ENCODE measurements around the gene PTPN7. TPM values are rescaled to one million over a fixed set of nuclear protein-coding genes. Genes with fewer than 3 reads are reported as not detected.

PTPN7 gene
- total RNA-seq, 1 experiment from 2014 or later, result not detected

DNA sequence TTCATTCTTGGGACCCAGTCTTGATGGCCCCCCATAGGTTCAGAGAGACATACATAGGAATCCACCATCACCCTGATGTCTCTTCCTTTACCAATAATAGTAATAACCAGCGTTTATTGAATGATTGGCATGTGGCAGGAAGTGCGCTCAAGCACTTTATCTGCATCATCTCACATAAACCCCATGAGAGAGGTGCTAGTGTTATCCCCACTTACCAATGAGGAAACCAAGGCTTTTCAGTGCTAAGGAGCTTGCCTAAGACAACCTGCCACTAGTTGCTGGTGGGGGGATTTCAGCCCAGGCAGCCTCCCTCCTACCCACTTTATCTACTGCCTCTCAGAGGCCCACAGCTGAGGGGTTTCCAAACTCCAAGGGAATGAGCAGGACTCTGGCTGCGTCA, 40.9 kb upstream of the PTPN7 start:
- Mint-ChIP-seq H3K27me3 (ENCODE audit: unreplicated experiment) (peaks cover 27% of the 10 kb centered on the region), H3K9me3 (ENCODE audit: low read depth, unreplicated experiment) (no peaks in the 10 kb centered on the region), H3K36me3 (ENCODE audit: insufficient read depth, unreplicated experiment) (peaks cover 4% of the 10 kb centered on the region), H3K4me3 (ENCODE audit: low read depth, unreplicated experiment) (no peak overlapping the region), H3K27ac (ENCODE audit: unreplicated experiment) (no peak overlapping the region), H3K4me1 (ENCODE audit: low read depth, unreplicated experiment) (peaks cover 37% of the 10 kb centered on the region)
- TF ChIP-seq CTCF (IDR thresholded peaks at IDR 0.05; ENCODE audit: unreplicated experiment), result no peak
- intact Hi-C loops (cut with micrococcal nuclease; ENCODE audit: unreplicated experiment), result no loop called here
- no TSS peak for BruUV-seq (replicated peaks)
- CTCF ChIA-PET, result interaction anchor here (0.9 kb wide), 2 partner anchors 14 to 21 kb away, joined by 3 to 4 read pairs; no protein-coding TSS in a partner anchor
- no peak for DNase-seq

- DNase-seq, result no peak
- CTCF ChIA-PET, result interaction anchor here (0.9 to 2.1 kb wide), 4 partner anchors 11 to 38 kb away, joined by 3 to 14 read pairs (median 5); no protein-coding TSS in a partner anchor
- H3K27ac Mint-ChIP-seq (ENCODE audit: unreplicated experiment), result no peak overlapping the region
- H3K9me3 Mint-ChIP-seq (ENCODE audit: low read depth, unreplicated experiment), result no peaks in the 10 kb centered on the region
- no TSS peak for BruUV-seq (replicated peaks)
- H3K27me3 Mint-ChIP-seq (ENCODE audit: unreplicated experiment), result peaks cover 33% of the 10 kb centered on the region
- TF ChIP-seq CTCF (IDR thresholded peaks at IDR 0.05; ENCODE audit: unreplicated experiment), result no peak
- peaks cover 37% of the 10 kb centered on the region for H3K4me1 Mint-ChIP-seq (ENCODE audit: low read depth, unreplicated experiment)
- peaks cover 4% of the 10 kb centered on the region for H3K36me3 Mint-ChIP-seq (ENCODE audit: insufficient read depth, unreplicated experiment)
- no peak overlapping the region for H3K4me3 Mint-ChIP-seq (ENCODE audit: low read depth, unreplicated experiment)
- intact Hi-C loops (cut with micrococcal nuclease; ENCODE audit: unreplicated experiment), result no loop called here
Observed at GRCh38 chr1:202200669-202201068, 40.3 kb upstream of the PTPN7 start.

- Mint-ChIP-seq H3K27ac (ENCODE audit: unreplicated experiment) (peak overlapping the region; percentile 34), H3K27me3 (ENCODE audit: unreplicated experiment) (peaks cover 39% of the 10 kb centered on the region), H3K4me3 (ENCODE audit: low read depth, unreplicated experiment) (no peak overlapping the region), H3K9me3 (ENCODE audit: low read depth, unreplicated experiment) (no peaks in the 10 kb centered on the region), H3K4me1 (ENCODE audit: low read depth, unreplicated experiment) (peaks cover 37% of the 10 kb centered on the region), H3K36me3 (ENCODE audit: insufficient read depth, unreplicated experiment) (peaks cover 4% of the 10 kb centered on the region)
- BruUV-seq (replicated peaks), result no TSS peak
- peak; percentile 63 for DNase-seq
- intact Hi-C loops (cut with micrococcal nuclease; ENCODE audit: unreplicated experiment), result no loop called here
- CTCF ChIA-PET, result interaction anchor here (1.5 to 2.1 kb wide), 2 partner anchors 11 to 38 kb away, joined by 6 to 14 read pairs; no protein-coding TSS in a partner anchor
- no peak for TF ChIP-seq CTCF (IDR thresholded peaks at IDR 0.05; ENCODE audit: unreplicated experiment)
Observed at GRCh38 chr1:202200112-202200548, 39.7 kb upstream of the PTPN7 start.

DNA sequence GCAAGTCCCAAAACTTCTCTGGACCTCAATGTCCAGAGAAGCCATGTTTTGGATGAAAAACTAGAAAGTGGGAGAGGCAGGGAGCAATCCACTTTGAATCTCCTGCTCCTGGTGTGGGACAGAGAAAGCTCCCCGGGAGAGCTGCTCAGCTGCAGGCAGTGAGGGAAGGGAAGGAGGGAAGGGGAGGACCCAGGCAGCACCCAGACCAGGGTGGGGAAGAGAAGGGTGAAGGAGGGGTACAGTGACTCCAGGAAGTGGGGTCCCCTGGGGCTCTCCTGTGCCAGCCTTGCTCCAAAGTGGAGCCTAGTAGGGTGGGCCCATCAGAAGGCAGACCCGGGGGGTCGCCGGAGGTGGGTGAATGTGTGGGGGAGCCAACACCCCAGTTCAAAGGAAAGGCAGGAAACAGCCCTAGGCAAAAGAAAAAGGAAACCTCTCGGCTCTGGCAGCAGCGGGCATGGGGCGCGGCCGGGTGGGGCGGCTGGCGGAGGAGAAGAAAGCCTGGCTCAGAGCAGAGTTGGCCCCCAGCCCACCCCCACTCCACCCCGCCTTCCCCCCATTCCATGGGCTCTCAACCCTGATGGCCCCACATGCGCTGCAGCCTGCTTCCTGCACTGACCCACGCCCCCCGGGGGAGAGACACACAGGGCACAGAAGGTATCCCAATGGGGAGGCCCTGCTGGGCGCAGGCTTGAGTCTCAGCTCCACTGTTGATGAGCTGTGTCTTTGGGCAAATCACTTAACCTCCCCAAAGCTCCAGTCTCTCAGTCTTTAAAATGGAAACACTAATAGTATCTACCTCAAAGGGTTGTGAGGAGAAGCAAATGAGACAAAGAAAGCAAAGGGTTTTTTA, 38.9 kb upstream of the PTPN7 start:
- BruUV-seq (replicated peaks), result no TSS peak
- CTCF ChIA-PET, result interaction anchor here (1.5 to 2.1 kb wide), 2 partner anchors 10 to 39 kb away, joined by 6 to 14 read pairs; no protein-coding TSS in a partner anchor
- Mint-ChIP-seq H3K36me3 (ENCODE audit: insufficient read depth, unreplicated experiment) (peaks cover 4% of the 10 kb centered on the region), H3K4me1 (ENCODE audit: low read depth, unreplicated experiment) (peaks cover 37% of the 10 kb centered on the region), H3K4me3 (ENCODE audit: low read depth, unreplicated experiment) (no peak overlapping the region), H3K27me3 (ENCODE audit: unreplicated experiment) (peaks cover 47% of the 10 kb centered on the region), H3K27ac (ENCODE audit: unreplicated experiment) (no peak overlapping the region), H3K9me3 (ENCODE audit: low read depth, unreplicated experiment) (no peaks in the 10 kb centered on the region)
- peak; percentile 50 for DNase-seq
- intact Hi-C loops (cut with micrococcal nuclease; ENCODE audit: unreplicated experiment), result no loop called here
- TF ChIP-seq CTCF (IDR thresholded peaks at IDR 0.05; ENCODE audit: unreplicated experiment), result no peak
